Measurements from ENCODE around the gene HP1BP3.

Gene HP1BP3

DNA sequence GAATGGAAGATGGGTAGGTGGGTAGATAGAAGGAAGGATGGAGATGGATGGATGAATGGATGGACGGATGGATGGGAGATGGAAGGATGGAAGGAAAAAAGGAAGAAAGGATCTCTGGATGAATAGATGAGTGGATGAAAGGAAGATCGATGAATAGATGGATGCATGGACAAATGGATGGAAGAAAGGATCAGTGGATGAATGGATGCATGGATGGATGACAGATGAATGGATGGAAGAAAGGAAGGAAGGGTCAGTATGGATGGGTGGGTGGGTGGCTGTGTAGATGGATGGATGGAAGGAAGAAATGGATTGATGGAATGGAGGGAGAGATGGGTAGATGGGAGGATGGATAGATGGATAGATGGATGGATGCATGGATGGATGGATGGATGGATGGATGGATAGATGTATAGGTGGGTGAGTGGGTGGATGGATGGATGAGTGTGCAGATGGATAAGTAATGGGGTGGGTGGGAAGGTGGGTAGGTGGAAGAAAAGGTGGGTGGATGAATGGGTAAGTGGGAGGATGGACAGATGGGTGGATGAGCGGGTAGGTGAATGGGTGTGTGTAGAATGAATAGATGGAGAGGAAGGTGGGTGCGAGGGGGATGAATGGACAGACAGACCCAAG, 83.9 kb downstream of the HP1BP3 start:
- Histone ChIP-seq H3K9ac (ENCODE audit: low read depth in 1 of 2, low read length in 2 of 2) (no peak overlapping the region), H3K27me3 (ENCODE audit: control insufficient read depth in 1 of 2, insufficient read depth in 2 of 2, low read length in 2 of 2) (no peaks in the 10 kb centered on the region), H3K4me3 (ENCODE audit: low read depth in 1 of 2, low read length in 2 of 2) (no peak overlapping the region), H3K4me1 (ENCODE audit: control insufficient read depth in 1 of 2, insufficient read depth in 2 of 2, low read length in 2 of 2) (peaks cover 4 to 10% of the 10 kb centered on the region in 2 donors), H3K9me3 (ENCODE audit: control insufficient read depth in 1 of 2, low read length in 2 of 2) (no peaks in the 10 kb centered on the region), H3K27ac (ENCODE audit: low read depth, low read length) (no peak overlapping the region), H3K36me3 (ENCODE audit: control insufficient read depth in 1 of 2, insufficient read depth in 2 of 2, low read length in 2 of 2) (no peaks in the 10 kb centered on the region)

DNA sequence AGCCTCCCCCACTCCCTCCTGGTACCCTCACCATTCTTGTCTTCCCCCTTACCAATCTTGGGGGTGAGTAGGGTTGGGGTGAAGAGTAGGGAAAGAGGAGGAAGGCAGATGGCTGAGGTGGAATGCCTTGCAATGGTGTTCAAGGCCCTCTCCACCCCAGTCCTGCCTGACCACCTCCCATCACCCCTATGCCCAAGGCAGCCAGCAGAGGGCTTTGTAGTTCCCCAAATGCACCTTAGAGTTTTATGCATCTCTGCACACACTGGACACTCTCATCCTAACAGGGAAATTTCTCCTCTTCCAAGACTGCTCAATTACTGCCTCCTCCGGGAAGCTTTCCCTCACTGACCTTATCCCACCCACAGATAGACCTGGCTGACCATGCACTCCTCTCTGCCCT, 84.7 kb downstream of the HP1BP3 start:
- Histone ChIP-seq H3K4me3 (ENCODE audit: low read depth in 1 of 2, low read length in 2 of 2) (no peak overlapping the region), H3K27me3 (ENCODE audit: control insufficient read depth in 1 of 2, insufficient read depth in 2 of 2, low read length in 2 of 2) (no peaks in the 10 kb centered on the region), H3K27ac (ENCODE audit: low read depth, low read length) (no peak overlapping the region), H3K9ac (ENCODE audit: low read depth in 1 of 2, low read length in 2 of 2) (no peak overlapping the region), H3K36me3 (ENCODE audit: control insufficient read depth in 1 of 2, insufficient read depth in 2 of 2, low read length in 2 of 2) (no peaks in the 10 kb centered on the region), H3K9me3 (ENCODE audit: control insufficient read depth in 1 of 2, low read length in 2 of 2) (no peaks in the 10 kb centered on the region), H3K4me1 (ENCODE audit: control insufficient read depth in 1 of 2, insufficient read depth in 2 of 2, low read length in 2 of 2) (peaks cover 4 to 10% of the 10 kb centered on the region in 2 donors)

DNA sequence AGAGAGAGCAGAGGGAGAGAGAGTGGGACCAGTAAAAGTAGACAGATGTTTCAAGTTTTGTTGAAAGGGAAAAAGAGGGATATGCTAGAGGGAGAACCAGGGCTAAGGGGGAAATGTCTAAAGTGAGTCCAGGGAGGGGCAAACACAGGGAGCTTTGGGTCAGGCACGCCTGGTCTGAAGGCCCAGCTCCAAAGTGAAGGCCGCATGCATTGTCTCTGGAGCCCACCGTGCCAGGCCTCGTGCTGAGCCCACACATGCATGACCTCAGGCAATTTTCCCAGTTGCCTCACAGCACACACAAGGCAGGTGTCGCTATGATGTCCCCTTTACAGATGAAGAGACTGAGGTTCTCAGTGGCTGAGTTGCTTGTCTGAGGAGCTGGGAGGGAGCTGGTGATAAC, 85.3 kb downstream of the HP1BP3 start:
- H3K27me3 ChIP-seq (ENCODE audit: control insufficient read depth in 1 of 2, insufficient read depth in 2 of 2, low read length in 2 of 2), result no peaks in the 10 kb centered on the region
- peaks cover 8 to 10% of the 10 kb centered on the region in 2 donors for H3K4me1 ChIP-seq (ENCODE audit: control insufficient read depth in 1 of 2, insufficient read depth in 2 of 2, low read length in 2 of 2)
- H3K36me3 ChIP-seq (ENCODE audit: control insufficient read depth in 1 of 2, insufficient read depth in 2 of 2, low read length in 2 of 2), result no peaks in the 10 kb centered on the region
- H3K9me3 ChIP-seq (ENCODE audit: control insufficient read depth in 1 of 2, low read length in 2 of 2), result no peaks in the 10 kb centered on the region
- H3K4me3 ChIP-seq (ENCODE audit: low read depth in 1 of 2, low read length in 2 of 2), result no peak overlapping the region
- no peak overlapping the region for H3K27ac ChIP-seq (ENCODE audit: low read depth, low read length)
- H3K9ac ChIP-seq (ENCODE audit: low read depth in 1 of 2, low read length in 2 of 2), result no peak overlapping the region

DNA sequence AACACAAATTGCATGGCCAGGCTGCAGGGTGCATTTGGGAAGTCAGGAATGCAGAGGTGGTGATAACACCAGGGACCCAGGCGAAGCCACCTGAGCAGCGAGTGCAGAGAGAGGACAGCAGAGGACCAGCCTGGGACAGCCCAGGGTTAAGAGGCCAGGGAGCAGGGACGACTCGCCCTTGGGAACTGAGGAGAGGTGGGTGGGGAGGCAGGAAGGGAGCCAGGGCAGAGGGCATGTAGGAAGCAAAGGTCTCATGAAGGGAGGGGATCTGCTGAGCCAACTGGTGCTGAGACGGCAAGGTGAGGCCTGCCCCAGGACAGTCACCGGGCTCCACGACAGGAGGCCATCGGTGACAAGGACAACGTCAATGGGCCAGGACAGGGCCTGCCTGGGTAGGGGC, 85.7 kb downstream of the HP1BP3 start:
- Histone ChIP-seq H3K9me3 (ENCODE audit: control insufficient read depth in 1 of 2, low read length in 2 of 2) (no peaks in the 10 kb centered on the region), H3K9ac (ENCODE audit: low read depth in 1 of 2, low read length in 2 of 2) (no peak overlapping the region), H3K4me1 (ENCODE audit: control insufficient read depth in 1 of 2, insufficient read depth in 2 of 2, low read length in 2 of 2) (peaks cover 10% of the 10 kb centered on the region in 2 donors), H3K4me3 (ENCODE audit: low read depth in 1 of 2, low read length in 2 of 2) (no peak overlapping the region), H3K36me3 (ENCODE audit: control insufficient read depth in 1 of 2, insufficient read depth in 2 of 2, low read length in 2 of 2) (no peaks in the 10 kb centered on the region), H3K27ac (ENCODE audit: low read depth, low read length) (no peak overlapping the region), H3K27me3 (ENCODE audit: control insufficient read depth in 1 of 2, insufficient read depth in 2 of 2, low read length in 2 of 2) (no peaks in the 10 kb centered on the region)

DNA sequence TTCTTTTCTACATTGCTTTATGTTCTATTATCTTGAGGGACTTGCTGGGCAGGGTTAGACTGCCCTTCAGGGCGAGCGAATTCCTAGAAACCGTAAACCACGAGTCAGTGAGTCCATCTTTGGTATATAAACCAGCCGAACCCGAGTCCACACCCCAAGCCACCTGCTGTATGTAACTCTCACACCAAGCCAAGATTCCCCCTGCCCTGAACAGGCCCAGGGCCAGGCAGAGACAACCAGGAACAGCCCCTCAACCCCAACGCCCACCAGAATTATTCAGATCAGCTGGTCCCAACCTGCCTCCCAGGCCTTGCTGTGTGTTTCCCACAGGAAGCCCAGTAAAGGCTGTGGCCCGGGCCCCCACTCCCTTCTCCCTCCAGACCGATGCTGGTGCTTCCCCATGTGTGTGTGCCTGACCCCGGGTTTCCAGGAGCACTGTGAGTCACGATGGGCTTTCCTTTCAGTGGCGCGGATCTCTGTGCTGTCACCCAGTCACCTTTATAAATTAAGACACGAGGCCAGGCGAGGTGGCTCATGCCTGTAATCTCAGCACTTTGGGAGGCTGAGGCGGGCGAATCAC, 86.4 kb downstream of the HP1BP3 start:
- Histone ChIP-seq H3K36me3 (ENCODE audit: control insufficient read depth in 1 of 2, insufficient read depth in 2 of 2, low read length in 2 of 2) (no peaks in the 10 kb centered on the region), H3K4me1 (ENCODE audit: control insufficient read depth in 1 of 2, insufficient read depth in 2 of 2, low read length in 2 of 2) (peaks cover 10 to 13% of the 10 kb centered on the region in 2 donors), H3K9me3 (ENCODE audit: control insufficient read depth in 1 of 2, low read length in 2 of 2) (no peaks in the 10 kb centered on the region), H3K27ac (ENCODE audit: low read depth, low read length) (no peak overlapping the region), H3K9ac (ENCODE audit: low read depth in 1 of 2, low read length in 2 of 2) (no peak overlapping the region), H3K27me3 (ENCODE audit: control insufficient read depth in 1 of 2, insufficient read depth in 2 of 2, low read length in 2 of 2) (no peaks in the 10 kb centered on the region), H3K4me3 (ENCODE audit: low read depth in 1 of 2, low read length in 2 of 2) (no peak overlapping the region)

DNA sequence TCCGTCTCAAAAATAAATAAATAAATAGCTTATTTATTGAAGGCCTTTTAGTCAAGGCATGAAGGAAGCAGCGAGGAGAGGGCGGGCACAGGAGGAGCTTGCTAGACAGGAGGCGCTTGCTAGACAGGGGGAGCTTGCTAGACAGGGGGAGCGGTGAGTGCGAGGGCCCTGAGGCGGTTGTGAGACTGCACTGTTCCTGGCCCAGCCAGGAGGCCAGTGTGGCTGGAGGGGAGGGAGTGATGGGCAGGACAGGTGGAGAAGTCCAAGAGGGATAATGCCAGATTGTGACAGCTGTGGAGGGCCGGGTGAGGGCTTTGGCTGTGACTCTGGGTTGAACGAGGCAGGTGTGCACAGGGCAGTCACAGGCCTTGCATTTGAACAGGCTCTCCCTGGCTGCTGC, 87.5 kb downstream of the HP1BP3 start:
- peaks cover 10 to 13% of the 10 kb centered on the region in 2 donors for H3K4me1 ChIP-seq (ENCODE audit: control insufficient read depth in 1 of 2, insufficient read depth in 2 of 2, low read length in 2 of 2)
- no peak overlapping the region for H3K27ac ChIP-seq (ENCODE audit: low read depth, low read length)
- H3K9me3 ChIP-seq (ENCODE audit: control insufficient read depth in 1 of 2, low read length in 2 of 2), result no peaks in the 10 kb centered on the region
- H3K4me3 ChIP-seq (ENCODE audit: low read depth in 1 of 2, low read length in 2 of 2), result no peak overlapping the region
- H3K36me3 ChIP-seq (ENCODE audit: control insufficient read depth in 1 of 2, insufficient read depth in 2 of 2, low read length in 2 of 2), result no peaks in the 10 kb centered on the region
- no peak overlapping the region for H3K9ac ChIP-seq (ENCODE audit: low read depth in 1 of 2, low read length in 2 of 2)
- H3K27me3 ChIP-seq (ENCODE audit: control insufficient read depth in 1 of 2, insufficient read depth in 2 of 2, low read length in 2 of 2), result no peaks in the 10 kb centered on the region

DNA sequence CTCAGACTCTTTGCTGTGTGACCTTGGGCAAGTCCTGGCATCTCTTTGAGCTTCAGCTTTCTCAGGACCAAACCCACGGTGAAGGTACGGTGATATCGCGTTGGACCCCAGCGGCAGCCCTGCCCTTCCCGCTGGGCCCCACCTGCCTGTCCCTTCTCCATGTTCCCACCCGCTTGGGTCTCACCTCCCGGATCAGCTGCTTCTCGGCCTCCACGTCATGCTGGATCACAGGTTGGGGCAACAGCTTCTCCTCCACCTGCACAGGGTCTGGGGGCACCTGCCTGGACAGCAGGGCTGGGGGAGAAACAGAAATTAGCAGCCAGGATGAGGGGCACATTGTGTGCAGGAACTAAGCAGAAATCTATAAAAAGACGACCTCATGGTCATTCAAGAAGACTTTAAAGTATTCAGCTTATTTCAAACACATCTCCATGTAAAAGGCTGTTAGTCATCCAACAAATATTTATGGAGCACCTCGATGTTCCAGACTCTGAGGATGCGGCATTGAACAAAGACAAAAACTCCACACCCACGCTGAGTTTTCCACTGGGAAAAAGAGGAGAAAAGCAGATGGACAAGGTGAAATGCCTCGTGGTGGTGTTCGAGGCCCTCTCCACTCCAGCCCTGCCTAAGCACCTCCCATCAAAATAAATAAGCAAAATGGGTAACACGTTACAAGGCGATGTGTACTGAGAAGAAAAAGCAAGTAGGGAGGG, 88.8 kb downstream of the HP1BP3 start:
- H3K9ac ChIP-seq (ENCODE audit: low read depth in 1 of 2, low read length in 2 of 2), result no peak overlapping the region
- peaks cover 10 to 13% of the 10 kb centered on the region in 2 donors for H3K4me1 ChIP-seq (ENCODE audit: control insufficient read depth in 1 of 2, insufficient read depth in 2 of 2, low read length in 2 of 2)
- H3K4me3 ChIP-seq (ENCODE audit: low read depth in 1 of 2, low read length in 2 of 2), result no peak overlapping the region
- H3K36me3 ChIP-seq (ENCODE audit: control insufficient read depth in 1 of 2, insufficient read depth in 2 of 2, low read length in 2 of 2), result no peaks in the 10 kb centered on the region
- H3K9me3 ChIP-seq (ENCODE audit: control insufficient read depth in 1 of 2, low read length in 2 of 2), result no peaks in the 10 kb centered on the region
- no peaks in the 10 kb centered on the region for H3K27me3 ChIP-seq (ENCODE audit: control insufficient read depth in 1 of 2, insufficient read depth in 2 of 2, low read length in 2 of 2)
- no peak overlapping the region for H3K27ac ChIP-seq (ENCODE audit: low read depth, low read length)

DNA sequence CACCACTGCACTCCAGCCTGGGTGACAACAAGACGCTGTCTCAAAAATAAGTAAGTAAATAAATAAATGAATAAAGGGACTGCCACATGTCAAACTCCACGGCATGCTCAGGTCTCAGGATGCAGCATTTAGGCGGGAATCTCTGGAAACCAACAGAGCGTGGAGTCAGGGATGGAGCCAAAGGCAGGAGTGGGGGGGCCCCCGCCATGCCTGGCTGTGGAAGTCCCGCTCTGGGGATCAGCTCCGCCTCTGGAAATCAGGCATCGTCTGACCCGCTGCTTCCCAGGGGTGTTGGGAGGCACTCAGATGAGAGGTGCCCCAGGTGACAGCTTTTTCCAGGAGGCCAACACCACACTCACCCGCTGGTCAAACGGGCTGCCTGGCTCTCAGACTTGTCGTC, 89.5 kb downstream of the HP1BP3 start:
- H3K9me3 ChIP-seq (ENCODE audit: control insufficient read depth in 1 of 2, low read length in 2 of 2), result no peaks in the 10 kb centered on the region
- no peaks in the 10 kb centered on the region for H3K36me3 ChIP-seq (ENCODE audit: control insufficient read depth in 1 of 2, insufficient read depth in 2 of 2, low read length in 2 of 2)
- no peak overlapping the region for H3K27ac ChIP-seq (ENCODE audit: low read depth, low read length)
- no peak overlapping the region for H3K9ac ChIP-seq (ENCODE audit: low read depth in 1 of 2, low read length in 2 of 2)
- H3K4me3 ChIP-seq (ENCODE audit: low read depth in 1 of 2, low read length in 2 of 2), result no peak overlapping the region
- H3K4me1 ChIP-seq (ENCODE audit: control insufficient read depth in 1 of 2, insufficient read depth in 2 of 2, low read length in 2 of 2), result peaks cover 10 to 13% of the 10 kb centered on the region in 2 donors
- no peaks in the 10 kb centered on the region for H3K27me3 ChIP-seq (ENCODE audit: control insufficient read depth in 1 of 2, insufficient read depth in 2 of 2, low read length in 2 of 2)

DNA sequence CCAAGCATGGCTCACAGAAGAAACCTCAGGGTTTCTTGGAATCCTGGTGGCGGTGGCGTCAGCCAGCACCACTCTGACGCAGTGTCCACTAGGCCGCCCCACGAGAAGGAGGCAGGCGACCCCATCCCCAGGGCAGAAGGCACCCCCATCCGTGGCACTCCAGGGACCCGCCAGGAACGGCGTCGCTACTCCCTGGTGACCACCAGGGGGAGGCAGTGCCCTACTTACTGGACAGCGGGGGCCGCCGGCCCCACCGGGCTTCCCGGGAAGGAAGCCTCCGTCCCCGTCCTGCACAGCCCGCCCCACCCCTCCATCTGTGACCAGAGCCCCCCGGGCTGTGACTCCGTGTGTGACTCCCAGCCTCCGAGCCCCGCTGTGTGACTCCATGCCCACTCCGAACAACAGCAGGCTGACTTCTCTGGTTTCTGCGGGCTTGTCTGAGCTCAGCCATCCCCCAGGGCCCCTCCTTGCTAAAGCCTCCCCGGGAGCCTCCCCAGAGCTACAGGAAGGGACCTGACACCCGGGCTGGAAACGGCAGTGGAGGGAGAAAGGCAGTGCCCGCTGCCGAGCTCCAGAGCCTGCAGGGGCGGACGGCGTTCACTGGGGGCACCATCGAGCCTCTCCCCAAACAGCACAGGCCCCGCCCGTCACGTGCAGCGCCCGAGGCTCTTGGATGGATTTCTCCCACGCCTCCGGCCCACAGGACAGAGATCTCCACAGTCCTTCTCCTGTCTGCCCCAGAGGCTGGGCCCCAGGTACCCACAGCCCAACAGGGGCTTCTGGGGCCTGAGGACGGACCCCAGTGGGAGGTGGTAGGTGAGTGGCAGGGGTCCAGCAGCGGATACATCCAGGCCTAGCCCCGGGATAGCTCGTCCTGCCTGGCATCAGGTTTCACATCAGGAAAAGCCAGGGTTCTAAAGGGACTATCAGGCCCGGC, 90.4 kb downstream of the HP1BP3 start:
- peak overlapping the region; percentile 54 to 70 for H3K9ac ChIP-seq (ENCODE audit: low read depth in 1 of 2, low read length in 2 of 2)
- peak overlapping the region; percentile 73 for H3K4me3 ChIP-seq (ENCODE audit: low read depth in 1 of 2, low read length in 2 of 2)

More for the DNA sequence above, 90.4 kb downstream of the HP1BP3 start:
- Histone ChIP-seq H3K36me3 (ENCODE audit: control insufficient read depth in 1 of 2, insufficient read depth in 2 of 2, low read length in 2 of 2) (no peaks in the 10 kb centered on the region), H3K27me3 (ENCODE audit: control insufficient read depth in 1 of 2, insufficient read depth in 2 of 2, low read length in 2 of 2) (no peaks in the 10 kb centered on the region), H3K27ac (ENCODE audit: low read depth, low read length) (peak overlapping the region; percentile 49), H3K9me3 (ENCODE audit: control insufficient read depth in 1 of 2, low read length in 2 of 2) (no peaks in the 10 kb centered on the region), H3K4me1 (ENCODE audit: control insufficient read depth in 1 of 2, insufficient read depth in 2 of 2, low read length in 2 of 2) (peaks cover 3 to 9% of the 10 kb centered on the region in 2 donors)

Data from duodenal mucosa (tissue), 2 donors.